H9 (cell line): ENCODE measurements around the gene NCKAP5. TPM values are rescaled to one million over a fixed set of nuclear protein-coding genes. Genes with fewer than 3 reads are reported as not detected.

Experiments used
- DNase-seq: peaks from one replicate; pipeline ENCODE4 v3.0.0-alpha.2; 2017
- H2AFZ ChIP-seq: one replicate; pipeline ENCODE4 v1.6.1; 2013; ENCODE audit warnings: mild to moderate bottlenecking, low read length, control low read depth, moderate library complexity
- H2AK5ac ChIP-seq: 2 replicates; pipeline ENCODE4 v1.6.1; 2013; ENCODE audit warnings: low read length, control low read depth, mixed read lengths; ENCODE audit not compliant: insufficient read length
- H2BK120ac ChIP-seq: one replicate; pipeline ENCODE4 v1.6.1; 2013; ENCODE audit warnings: low read depth, mild to moderate bottlenecking, low read length, control low read depth, inconsistent platforms; ENCODE audit not compliant: poor library complexity, severe bottlenecking
- H2BK12ac ChIP-seq: 2 replicates; pipeline ENCODE4 v1.6.1; 2013; ENCODE audit warnings: low read length, control low read depth, mixed read lengths, low read depth; ENCODE audit not compliant: insufficient read length
- H2BK15ac ChIP-seq: 2 replicates; pipeline ENCODE4 v1.6.1; 2013; ENCODE audit warnings: low read depth, low read length, control low read depth
- H2BK20ac ChIP-seq: one replicate; pipeline ENCODE4 v1.6.1; 2013; ENCODE audit warnings: low read depth, mild to moderate bottlenecking, low read length, control low read depth, inconsistent platforms; ENCODE audit not compliant: poor library complexity, severe bottlenecking
- H2BK5ac ChIP-seq: 2 replicates; pipeline ENCODE4 v1.6.1; 2013; ENCODE audit warnings: low read length, control low read depth, mixed read lengths; ENCODE audit not compliant: insufficient read length
- H3K14ac ChIP-seq: 2 replicates; pipeline ENCODE4 v1.6.1; 2013; ENCODE audit warnings: low read length, control low read depth; ENCODE audit not compliant: insufficient read depth
- H3K18ac ChIP-seq: 2 replicates; pipeline ENCODE4 v1.6.1; 2013; ENCODE audit warnings: low read depth, mild to moderate bottlenecking, mixed read lengths, low read length, control low read depth; ENCODE audit not compliant: insufficient read length
- H3K23ac ChIP-seq: 2 replicates; pipeline ENCODE4 v1.6.1; 2013; ENCODE audit warnings: low read length, control low read depth, mixed read lengths, low read depth; ENCODE audit not compliant: insufficient read length
- H3K23me2 ChIP-seq: 2 replicates; pipeline ENCODE4 v1.6.1; 2013; ENCODE audit warnings: low read depth, mild to moderate bottlenecking, mixed read lengths, low read length, control low read depth; ENCODE audit not compliant: insufficient read length, poor library complexity, severe bottlenecking
- H3K27ac ChIP-seq: 2 replicates; pipeline ENCODE4 v1.5.1; 2013; ENCODE audit warnings: low read length, control low read depth, mixed read lengths, low read depth; ENCODE audit not compliant: insufficient read length
- H3K27me3 ChIP-seq: 2 replicates; pipeline ENCODE4 v1.6.1; 2013; ENCODE audit warnings: low read length, control low read depth, inconsistent platforms; ENCODE audit not compliant: insufficient read depth
- H3K4ac ChIP-seq: 2 replicates; pipeline ENCODE4 v1.6.1; 2013; ENCODE audit warnings: low read depth, mild to moderate bottlenecking, control low read depth, inconsistent platforms, low read length, moderate library complexity
- H3K4me1 ChIP-seq: 2 replicates; pipeline ENCODE4 v1.6.1; 2013; ENCODE audit warnings: low read length, control low read depth, inconsistent platforms; ENCODE audit not compliant: insufficient read depth
- H3K4me2 ChIP-seq: 2 replicates; pipeline ENCODE4 v1.6.1; 2013; ENCODE audit warnings: low read length, control low read depth, mixed read lengths; ENCODE audit not compliant: insufficient read length, insufficient read depth
- H3K56ac ChIP-seq: 2 replicates; pipeline ENCODE4 v1.6.1; 2013; ENCODE audit warnings: low read depth, mild to moderate bottlenecking, mixed read lengths, low read length, control low read depth; ENCODE audit not compliant: insufficient read length
- H3K79me1 ChIP-seq: 2 replicates; pipeline ENCODE4 v1.6.1; 2013; ENCODE audit warnings: low read depth, mild to moderate bottlenecking, moderate library complexity, low read length, control low read depth, inconsistent platforms; ENCODE audit not compliant: insufficient read depth, poor library complexity, severe bottlenecking
- H3K79me2 ChIP-seq: 2 replicates; pipeline ENCODE4 v1.6.1; 2013; ENCODE audit warnings: low read length, control low read depth, inconsistent platforms; ENCODE audit not compliant: insufficient read depth
- H3K9ac ChIP-seq: 2 replicates; pipeline ENCODE4 v1.6.1; 2013; ENCODE audit warnings: low read length, control low read depth, mixed read lengths; ENCODE audit not compliant: insufficient read length; ENCODE audit errors: extremely low read depth
- H3K9me3 ChIP-seq: one replicate; pipeline ENCODE4 v1.6.1; 2013; ENCODE audit warnings: low read depth, low read length, inconsistent platforms; ENCODE audit not compliant: control insufficient read depth
- H3T11ph ChIP-seq: one replicate; pipeline ENCODE4 v1.6.1; 2013; ENCODE audit warnings: mild to moderate bottlenecking, low read length, control low read depth, inconsistent platforms
- H4K20me1 ChIP-seq: one replicate; pipeline ENCODE4 v1.6.1; 2013; ENCODE audit not compliant: control insufficient read depth, insufficient read length, insufficient read depth
- H4K5ac ChIP-seq: 2 replicates; pipeline ENCODE4 v1.6.1; 2013; ENCODE audit warnings: low read depth, mild to moderate bottlenecking, mixed read lengths, low read length, control low read depth; ENCODE audit not compliant: insufficient read length
- H4K8ac ChIP-seq: replicated peaks from 2 replicates; pipeline ENCODE4 v1.6.1; 2013; ENCODE audit warnings: low read length, control low read depth, mixed read lengths, low read depth; ENCODE audit not compliant: insufficient read length
- H4K91ac ChIP-seq: 2 replicates; pipeline ENCODE4 v1.6.1; 2013; ENCODE audit warnings: low read depth, mild to moderate bottlenecking, moderate library complexity, mixed read lengths, low read length, control low read depth; ENCODE audit not compliant: insufficient read length
- H3K27ac Mint-ChIP-seq, 3 experiments: 2 replicates in 2 of 3; 3 replicates in 1 of 3; pipeline ENCODE4 v1.8.0; 2020 to 2021; ENCODE audit warnings: mixed read lengths in 3 of 3, mild to moderate bottlenecking in 1 of 3, moderate library complexity in 1 of 3
- H3K27me3 Mint-ChIP-seq: 2 replicates; pipeline ENCODE4 v1.8.0; 2021; ENCODE audit warnings: low read depth, mild to moderate bottlenecking, moderate library complexity, mixed read lengths
- H3K36me3 Mint-ChIP-seq, 3 experiments: 2 replicates in 2 of 3; 3 replicates in 1 of 3; pipeline ENCODE4 v1.8.0; 2020 to 2021; ENCODE audit warnings: low read depth in 3 of 3, mixed read lengths in 3 of 3; ENCODE audit not compliant: insufficient read depth in 1 of 3
- H3K4me1 Mint-ChIP-seq, 2 experiments: 2 replicates each; pipeline ENCODE4 v1.8.0; 2020; ENCODE audit warnings: mixed read lengths in 2 of 2
- H3K4me3 Mint-ChIP-seq, 2 experiments: 2 replicates in 1 of 2; 3 replicates in 1 of 2; pipeline ENCODE4 v1.8.0; 2020 to 2021; ENCODE audit warnings: mild to moderate bottlenecking in 2 of 2, mixed read lengths in 2 of 2, moderate library complexity in 1 of 2
- H3K9me3 Mint-ChIP-seq, 2 experiments: 2 replicates in 1 of 2; 3 replicates in 1 of 2; pipeline ENCODE4 v1.8.0; 2020; ENCODE audit warnings: mild to moderate bottlenecking in 2 of 2, mixed read lengths in 2 of 2, moderate library complexity in 1 of 2
- WGBS: extraction: QIAGEN DNeasy Blood & Tissue Kit; methylation state at CpG from one replicate; pipeline ENCODE4 v1.1.7; 2013; ENCODE audit warnings: missing lambda C conversion rate, low lambda C conversion rate, mixed read lengths; ENCODE audit not compliant: insufficient read length; ENCODE audit errors: extremely low coverage; 5-methylcytosine and 5-hydroxymethylcytosine counted together
- total RNA-seq: library from RNA; stranded (reverse); gene quantifications from 2 replicates; pipeline ENCODE4 v1.2.1, GENCODE V29; 2021
- TF ChIP-seq, protein P1 (sequence below): fragments of 200-600 bp; sonication (generic); conservative IDR thresholded peaks from 3 replicates; pipeline ENCODE4 v1.8.0; 2021; ENCODE audit warnings: antibody characterized with exemption, mild to moderate bottlenecking

NCKAP5 gene
- total RNA-seq, 1 experiment from 2014 or later, result 0.26 TPM

- H3K9me3 ChIP-seq, result no peaks in the 10 kb centered on the region
- H3T11ph ChIP-seq, result no peak overlapping the region
- H2AFZ ChIP-seq, result no peak overlapping the region
- Mint-ChIP-seq H3K4me1 (peaks cover 23 to 37% of the 10 kb centered on the region in 2 experiments), H3K9me3 (no peaks in the 10 kb centered on the region), H3K36me3 (no peaks in the 10 kb centered on the region), H3K4me3 (no peak overlapping the region), H3K27me3 (peaks cover 3% of the 10 kb centered on the region; the same call in 1 of the 2 replicates), H3K27ac (no peak overlapping the region)
- no peaks in the 10 kb centered on the region for H3K79me2 ChIP-seq
- no peak overlapping the region for H2BK12ac ChIP-seq
- H2BK15ac ChIP-seq, result no peak overlapping the region
- no peak overlapping the region for H2BK120ac ChIP-seq
- no peak overlapping the region for H3K27ac ChIP-seq
- TF ChIP-seq, protein P1, sequence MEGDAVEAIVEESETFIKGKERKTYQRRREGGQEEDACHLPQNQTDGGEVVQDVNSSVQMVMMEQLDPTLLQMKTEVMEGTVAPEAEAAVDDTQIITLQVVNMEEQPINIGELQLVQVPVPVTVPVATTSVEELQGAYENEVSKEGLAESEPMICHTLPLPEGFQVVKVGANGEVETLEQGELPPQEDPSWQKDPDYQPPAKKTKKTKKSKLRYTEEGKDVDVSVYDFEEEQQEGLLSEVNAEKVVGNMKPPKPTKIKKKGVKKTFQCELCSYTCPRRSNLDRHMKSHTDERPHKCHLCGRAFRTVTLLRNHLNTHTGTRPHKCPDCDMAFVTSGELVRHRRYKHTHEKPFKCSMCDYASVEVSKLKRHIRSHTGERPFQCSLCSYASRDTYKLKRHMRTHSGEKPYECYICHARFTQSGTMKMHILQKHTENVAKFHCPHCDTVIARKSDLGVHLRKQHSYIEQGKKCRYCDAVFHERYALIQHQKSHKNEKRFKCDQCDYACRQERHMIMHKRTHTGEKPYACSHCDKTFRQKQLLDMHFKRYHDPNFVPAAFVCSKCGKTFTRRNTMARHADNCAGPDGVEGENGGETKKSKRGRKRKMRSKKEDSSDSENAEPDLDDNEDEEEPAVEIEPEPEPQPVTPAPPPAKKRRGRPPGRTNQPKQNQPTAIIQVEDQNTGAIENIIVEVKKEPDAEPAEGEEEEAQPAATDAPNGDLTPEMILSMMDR, result no peak
- H2BK20ac ChIP-seq, result no peak overlapping the region
- H2BK5ac ChIP-seq, result no peak overlapping the region
- H3K79me1 ChIP-seq, result no peaks in the 10 kb centered on the region
- H3K18ac ChIP-seq, result no peak overlapping the region
- H2AK5ac ChIP-seq, result no peak overlapping the region
- H3K23me2 ChIP-seq, result no peaks in the 10 kb centered on the region
- H3K9ac ChIP-seq, result no peak overlapping the region
- no peak overlapping the region for H4K8ac ChIP-seq
- WGBS, result no CpG with 5 or more reads among the region's 5 CpGs
- H3K4me2 ChIP-seq, result no peak overlapping the region
- no peaks in the 10 kb centered on the region for H4K20me1 ChIP-seq
- H3K4me1 ChIP-seq, result no peaks in the 10 kb centered on the region
- H3K23ac ChIP-seq, result no peak overlapping the region
- H3K14ac ChIP-seq, result no peak overlapping the region
- H3K4ac ChIP-seq, result no peak overlapping the region
- H4K5ac ChIP-seq, result no peak overlapping the region
- no peak for DNase-seq
- H3K27me3 ChIP-seq, result no peaks in the 10 kb centered on the region
- no peak overlapping the region for H4K91ac ChIP-seq
- no peak overlapping the region for H3K56ac ChIP-seq
Measured at GRCh38 chr2:133495226-133495625, 73.0 kb downstream of the NCKAP5 start.
